ENCODE data around the gene PRM2. TPM values are rescaled to one million over a fixed set of nuclear protein-coding genes. Genes with fewer than 3 reads are reported as not detected.
A peak's percentile ranks its signal among the peaks of the same experiment; 100 is the strongest.

PRM2 gene
- total RNA-seq = not detected in 2 replicates

DNA sequence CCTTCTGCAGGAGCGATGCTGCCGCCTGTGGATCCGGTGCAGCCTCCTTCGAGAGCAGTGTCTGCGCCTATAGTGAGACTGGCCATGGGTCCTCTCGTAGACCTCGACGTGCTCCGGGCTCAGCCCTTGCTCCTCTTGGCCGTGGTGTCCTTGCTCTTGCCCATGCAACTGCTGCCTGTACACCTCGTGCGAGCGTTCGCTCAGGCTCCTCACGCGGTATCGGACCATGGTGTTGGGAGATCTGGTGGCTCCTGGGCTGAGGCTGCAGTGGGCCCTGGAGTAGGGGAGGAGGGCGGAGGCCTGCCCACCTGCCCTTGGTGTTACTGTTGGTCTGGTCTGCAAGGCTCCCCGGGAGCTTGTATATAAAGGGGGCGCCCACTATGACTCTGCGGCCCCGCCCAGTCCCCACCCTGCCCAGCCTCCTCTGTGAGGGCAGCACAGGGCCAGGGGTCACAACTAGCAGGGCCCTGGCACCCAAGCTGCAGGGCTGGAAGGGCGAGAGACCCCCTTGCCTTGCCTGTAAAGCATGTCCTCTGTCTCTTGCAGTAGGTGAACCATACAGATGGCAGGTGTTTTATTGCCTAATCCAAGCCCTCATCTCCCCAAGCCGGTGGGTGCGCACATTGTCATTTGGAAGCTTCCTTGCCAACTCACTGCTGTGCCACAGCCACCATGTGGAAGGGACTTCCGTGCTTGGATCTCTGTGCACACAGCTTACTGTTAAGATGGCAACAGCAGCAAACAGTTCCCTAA lies at the start of gene PRM2:
Gene PRM2, minus strand, starts transcription at position 338 of the 753 bp plus-strand sequence. Its CDS starts 110 bp downstream, at position 228.
- DNase-seq (ENCODE audit: low read depth in 2 of 2) = no peak

GRCh38 chr16:11325404-11326083 lies 49.3 kb upstream of the PRM2 start:
- no peak for DNase-seq (ENCODE audit: low read depth in 2 of 2)

GRCh38 chr16:11323551-11324336 lies 47.5 kb upstream of the PRM2 start:
- no peak for DNase-seq (ENCODE audit: low read depth in 2 of 2)

GRCh38 chr16:11322823-11323222 lies 46.5 kb upstream of the PRM2 start:
- DNase-seq (ENCODE audit: low read depth in 2 of 2) = no peak

- no peak for DNase-seq (ENCODE audit: low read depth in 2 of 2)
These were observed 45.4 kb upstream of the PRM2 start for GRCh38 chr16:11321662-11322061.

DNA sequence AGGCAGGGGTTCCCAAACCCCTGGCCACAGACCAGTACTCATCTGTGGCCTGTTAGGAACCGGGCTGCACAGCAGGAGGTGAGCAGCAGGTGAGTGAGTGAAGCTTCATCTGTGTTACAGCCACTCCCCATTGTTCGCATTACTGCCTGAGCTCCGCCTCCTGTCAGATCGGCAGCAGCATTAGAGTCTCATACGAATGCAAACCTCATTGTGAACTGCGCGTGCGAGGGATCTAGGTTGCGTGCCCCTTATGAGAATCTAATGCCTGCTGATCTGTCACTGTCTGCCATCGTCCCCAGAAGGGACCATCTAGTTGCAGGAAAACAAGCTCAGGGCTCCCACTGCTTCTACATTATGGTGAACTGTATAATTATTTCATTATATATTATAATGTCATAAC lies 43.9 kb upstream of the PRM2 start:
- no peak for DNase-seq (ENCODE audit: low read depth in 2 of 2)

DNA sequence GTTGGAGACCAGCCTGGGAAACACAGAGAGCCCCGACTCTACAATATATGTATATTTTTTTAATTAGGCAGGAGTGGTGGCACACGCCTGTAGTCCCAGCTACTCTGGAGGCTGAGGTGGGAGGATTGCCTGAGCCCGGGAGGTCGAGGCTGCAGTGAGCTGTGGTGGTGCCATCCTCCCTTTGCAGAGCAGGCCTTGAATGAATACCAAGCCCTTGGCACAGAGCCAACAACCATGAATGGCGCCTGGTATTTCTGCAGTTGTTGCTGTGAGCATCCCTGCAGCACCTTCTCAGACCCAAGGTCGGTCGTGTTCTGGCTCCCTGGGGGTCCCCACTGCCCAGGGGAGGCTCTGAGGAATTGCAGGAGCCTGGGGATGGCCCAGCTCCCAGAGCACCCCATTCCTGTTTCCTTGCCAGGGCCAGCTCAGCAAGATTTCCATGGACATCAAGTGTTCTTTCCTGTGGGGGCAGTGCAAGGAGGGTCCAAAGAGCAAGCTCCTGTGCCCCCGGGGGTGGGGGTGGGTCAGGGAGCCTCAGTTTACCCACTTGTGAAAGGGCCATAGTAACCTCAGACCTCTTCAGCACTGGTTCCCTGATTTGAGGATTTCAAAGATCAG lies 43.4 kb upstream of the PRM2 start:
- peak in 1 of 2 donors; percentile 41 for DNase-seq (ENCODE audit: low read depth in 2 of 2)

GRCh38 chr16:11318817-11319216 lies 42.5 kb upstream of the PRM2 start:
- no peak for DNase-seq (ENCODE audit: low read depth in 2 of 2)

GRCh38 chr16:11316331-11317015 lies 40.2 kb upstream of the PRM2 start:
- DNase-seq (ENCODE audit: low read depth in 2 of 2) = no peak

DNA sequence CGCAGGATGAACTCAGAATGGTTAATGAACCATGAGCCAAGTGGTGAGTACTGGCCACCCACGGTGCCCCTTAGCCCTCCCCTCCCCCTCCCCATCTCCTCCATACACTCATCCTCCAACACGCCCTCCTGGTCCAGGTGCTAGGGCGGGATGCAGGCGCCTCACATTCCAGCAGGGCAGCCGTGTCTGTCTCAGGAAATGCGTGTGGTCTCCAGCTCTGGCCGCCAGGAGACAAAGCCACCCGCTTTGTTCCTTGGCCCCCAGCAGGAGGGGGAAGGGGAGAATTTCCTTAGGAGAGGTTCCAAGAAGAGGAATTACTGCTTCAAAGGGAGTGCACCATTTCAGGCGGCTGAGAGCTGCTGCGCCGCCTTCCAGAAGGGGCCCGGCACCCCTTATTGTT lies 39.2 kb upstream of the PRM2 start:
- peak in 1 of 2 donors; percentile 45 for DNase-seq (ENCODE audit: low read depth in 2 of 2)

- DNase-seq (ENCODE audit: low read depth in 2 of 2) = no peak
These were observed 38.1 kb upstream of the PRM2 start for GRCh38 chr16:11314309-11314894.

DNA sequence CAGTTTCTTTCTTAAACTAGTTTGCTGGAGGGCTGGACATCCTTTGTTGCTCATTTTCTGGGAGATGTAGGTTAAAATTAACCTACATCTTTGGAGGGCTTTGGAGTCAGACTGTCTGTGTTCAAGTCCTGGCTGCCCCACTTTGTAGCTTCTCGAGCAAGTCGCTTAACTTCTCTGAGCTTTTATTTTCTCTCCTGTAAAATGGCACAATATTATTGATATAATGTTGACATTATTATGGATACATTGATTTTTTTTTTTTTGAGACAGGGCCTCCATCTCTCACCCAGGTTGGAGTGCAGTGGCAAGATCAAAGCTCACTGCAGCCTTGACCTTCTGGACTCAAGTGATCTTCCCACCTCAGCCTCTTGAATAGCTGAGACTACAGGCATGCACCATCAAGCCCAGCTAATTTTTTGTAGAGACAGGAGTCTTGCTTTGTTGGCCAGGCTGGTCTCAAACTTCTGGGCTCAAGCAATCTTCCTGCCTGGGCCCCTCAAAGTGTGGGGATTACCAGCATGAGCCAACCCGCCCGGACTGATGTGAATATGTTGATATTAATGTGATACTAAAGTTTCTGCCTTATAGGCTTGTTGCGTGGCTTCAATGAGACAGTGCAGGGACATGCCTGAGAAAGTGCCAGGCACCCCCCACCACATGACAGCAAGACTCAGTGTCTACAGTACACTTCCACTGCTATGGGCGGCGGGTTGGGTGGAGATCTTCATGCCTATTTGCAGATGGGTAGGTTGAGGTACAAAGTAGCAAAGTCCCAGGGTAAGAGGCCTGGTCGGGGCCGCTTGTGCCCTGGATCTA lies 37.4 kb upstream of the PRM2 start:
- no peak for DNase-seq (ENCODE audit: low read depth in 2 of 2)

GRCh38 chr16:11312718-11313492 lies 36.6 kb upstream of the PRM2 start:
- no peak for DNase-seq (ENCODE audit: low read depth in 2 of 2)

GRCh38 chr16:11310997-11311561 lies 34.8 kb upstream of the PRM2 start:
- DNase-seq (ENCODE audit: low read depth in 2 of 2) = peak in 1 of 2 donors; percentile 57

- DNase-seq (ENCODE audit: low read depth in 2 of 2) = no peak
These were observed 34.3 kb upstream of the PRM2 start for GRCh38 chr16:11310634-11310977.

DNA sequence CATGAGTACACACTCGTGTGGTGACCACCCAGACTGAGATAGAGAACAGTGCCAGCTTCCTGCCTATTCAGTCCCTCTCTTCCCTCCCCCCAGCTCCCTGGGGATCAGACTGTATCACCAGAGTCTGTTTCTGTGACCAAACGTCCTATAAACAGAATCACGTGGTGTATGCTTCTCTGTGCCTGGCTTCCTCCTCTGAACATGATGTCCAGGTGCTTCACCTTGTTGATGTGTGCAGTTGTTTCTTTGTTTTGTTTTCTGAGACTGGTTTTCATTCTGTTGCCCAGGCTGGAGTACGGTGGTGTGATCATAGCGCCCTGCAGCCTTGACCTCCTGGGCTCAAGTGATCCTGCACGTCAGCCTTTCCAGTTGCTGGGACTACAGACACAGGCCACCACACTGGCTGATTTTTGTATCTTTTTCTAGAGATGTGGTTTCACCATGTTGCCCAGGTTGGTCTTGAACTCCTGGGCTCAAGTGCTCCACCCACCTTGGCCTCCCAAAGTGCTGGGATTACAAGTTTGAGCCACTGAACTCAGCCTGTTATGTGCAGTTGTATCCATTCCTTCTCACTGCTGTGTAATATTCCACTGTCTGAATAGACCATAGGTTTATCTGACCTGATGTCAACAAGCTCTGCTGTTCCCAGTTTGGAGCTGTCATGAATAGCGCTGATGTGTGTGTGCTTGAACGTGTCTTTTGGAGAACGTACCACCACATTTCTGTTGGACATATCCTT lies 33.8 kb upstream of the PRM2 start:
- no peak for DNase-seq (ENCODE audit: low read depth in 2 of 2)

GRCh38 chr16:11308493-11309283 lies 32.4 kb upstream of the PRM2 start:
- no peak for DNase-seq (ENCODE audit: low read depth in 2 of 2)
